GM23338 (cell line): ENCODE data around the gene OR52W1. TPM values are rescaled to one million over a fixed set of nuclear protein-coding genes. Genes with fewer than 3 reads are reported as not detected.

Source experiments
- ATAC-seq: fragments of 200-7000 bp; cut with Tn5 transposase; 3 replicates; pipeline ENCODE4 v1.9.1; 2020
- DNase-seq: peaks from one replicate; pipeline ENCODE4 v3.0.0-alpha.2; 2015; ENCODE audit warnings: low spot score
- H2AFZ ChIP-seq: fragments of 200-600 bp; sonication (generic); 2 replicates; pipeline ENCODE4 v1.8.0; 2016; ENCODE audit warnings: antibody characterized with exemption, mild to moderate bottlenecking, moderate library complexity
- H3F3A ChIP-seq: fragments of 200-600 bp; sonication (generic); replicated peaks from 2 replicates; pipeline ENCODE4 v1.8.0; 2017; ENCODE audit warnings: antibody characterized with exemption, mixed run types, low read depth
- H3K27ac ChIP-seq: fragments of 200-600 bp; sonication (generic); 2 replicates; pipeline ENCODE4 v1.6.1; 2016; ENCODE audit warnings: low read depth
- H3K27me3 ChIP-seq: fragments of 200-600 bp; sonication (generic); 2 replicates; pipeline ENCODE4 v1.8.0; 2016; ENCODE audit warnings: mild to moderate bottlenecking, mixed run types, moderate library complexity; ENCODE audit not compliant: insufficient read depth
- H3K36me3 ChIP-seq: fragments of 200-600 bp; sonication (generic); 2 replicates; pipeline ENCODE4 v1.8.0; 2016; ENCODE audit warnings: mild to moderate bottlenecking; ENCODE audit not compliant: insufficient read depth
- H3K4me1 ChIP-seq: fragments of 200-600 bp; sonication (generic); 2 replicates; pipeline ENCODE4 v1.8.0; 2016; ENCODE audit warnings: mild to moderate bottlenecking, moderate library complexity; ENCODE audit not compliant: insufficient read depth
- H3K4me2 ChIP-seq: fragments of 200-600 bp; sonication (generic); 2 replicates; pipeline ENCODE4 v1.7.1; 2017; ENCODE audit warnings: mixed run types
- H3K4me3 ChIP-seq: fragments of 200-600 bp; sonication (generic); 2 replicates; pipeline ENCODE4 v1.6.1; 2016; ENCODE audit warnings: mixed run types
- H3K79me2 ChIP-seq: fragments of 200-600 bp; sonication (generic); replicated peaks from 2 replicates; pipeline ENCODE4 v1.8.0; 2017; ENCODE audit warnings: mild to moderate bottlenecking; ENCODE audit not compliant: insufficient read depth
- H3K9me2 ChIP-seq: fragments of 200-600 bp; sonication (generic); 2 replicates; pipeline ENCODE4 v1.8.0; 2017; ENCODE audit not compliant: insufficient read depth
- H4K20me1 ChIP-seq: fragments of 200-600 bp; sonication (generic); replicated peaks from 2 replicates; pipeline ENCODE4 v1.8.0; 2017; ENCODE audit warnings: mild to moderate bottlenecking; ENCODE audit not compliant: insufficient read depth
- H3K27ac Mint-ChIP-seq: 2 replicates; pipeline ENCODE4 v1.8.0; 2020; ENCODE audit warnings: inconsistent platforms, mild to moderate bottlenecking, moderate library complexity, mixed read lengths
- H3K27me3 Mint-ChIP-seq: 3 replicates; pipeline ENCODE4 v1.8.0; 2022; ENCODE audit warnings: low read depth, mild to moderate bottlenecking, moderate library complexity, mixed read lengths, inconsistent platforms; ENCODE audit not compliant: insufficient read depth, poor library complexity
- H3K36me3 Mint-ChIP-seq: 3 replicates; pipeline ENCODE4 v1.8.0; 2021; ENCODE audit warnings: low read depth, mild to moderate bottlenecking, inconsistent platforms, moderate library complexity, mixed read lengths
- H3K4me1 Mint-ChIP-seq: 3 replicates; pipeline ENCODE4 v1.8.0; 2020; ENCODE audit warnings: mild to moderate bottlenecking, inconsistent platforms, mixed read lengths
- H3K4me3 Mint-ChIP-seq: 3 replicates; pipeline ENCODE4 v1.8.0; 2021; ENCODE audit warnings: moderate library complexity, mild to moderate bottlenecking, inconsistent platforms, mixed read lengths
- H3K9me3 Mint-ChIP-seq: 3 replicates; pipeline ENCODE4 v1.8.0; 2020; ENCODE audit warnings: moderate library complexity, mild to moderate bottlenecking, inconsistent platforms, mixed read lengths
- CREB1 ChIP-seq: fragments of 250-450 bp; sonication (Bioruptor Pico); IDR thresholded peaks from 2 replicates; pipeline ENCODE4 v1.5.0; 2020; ENCODE audit warnings: low read depth, mild to moderate bottlenecking, moderate library complexity
- EZH2 ChIP-seq: fragments of 200-600 bp; sonication (generic); IDR thresholded peaks from one replicate; pipeline ENCODE4 v1.8.0; 2017; ENCODE audit warnings: antibody characterized with exemption, mild to moderate bottlenecking, low read depth; ENCODE audit not compliant: unreplicated experiment
- EZH2phosphoT487 ChIP-seq: fragments of 200-600 bp; sonication (generic); IDR thresholded peaks from one replicate; pipeline ENCODE4 v1.8.1; 2018; ENCODE audit warnings: antibody characterized with exemption; ENCODE audit not compliant: unreplicated experiment
- JUNB ChIP-seq: IDR thresholded peaks from one replicate; pipeline ENCODE4 v1.6.1; 2016; ENCODE audit warnings: antibody characterized with exemption; ENCODE audit not compliant: unreplicated experiment
- NANOG ChIP-seq: IDR thresholded peaks from 2 replicates; pipeline ENCODE4 v1.6.1; 2016; ENCODE audit warnings: antibody characterized with exemption, borderline replicate concordance
- POLR2AphosphoS5 ChIP-seq: IDR thresholded peaks from 2 replicates; pipeline ENCODE4 v1.6.1; 2016; ENCODE audit warnings: antibody characterized with exemption, low read depth
- STAT1 ChIP-seq: IDR thresholded peaks from one replicate; pipeline ENCODE4 v1.6.1; 2016; ENCODE audit warnings: antibody characterized with exemption; ENCODE audit not compliant: unreplicated experiment
- ZNF114 ChIP-seq: fragments of 250-450 bp; sonication (Bioruptor Pico); IDR thresholded peaks from 2 replicates; pipeline ENCODE4 v1.5.0; 2020; ENCODE audit warnings: mild to moderate bottlenecking, moderate library complexity
- ZNF331 ChIP-seq: fragments of 250-450 bp; sonication (Bioruptor Pico); IDR thresholded peaks from 2 replicates; pipeline ENCODE4 v1.5.0; 2020; ENCODE audit warnings: low read depth, mild to moderate bottlenecking, moderate library complexity
- polyA plus RNA-seq: library from polyadenylated mRNA; unstranded; fragments of >200 nt; fragmentation: Nextera tagmentation; extraction: Ambion mirVana; gene quantifications from 2 replicates; pipeline ENCODE4 v1.2.1, GENCODE V29; 2016
- total RNA-seq: library from RNA; depleted of rRNA; stranded (reverse); fragments of >200 nt; shearing (Covaris generic); gene quantifications from 2 replicates; pipeline ENCODE4 v1.2.3, GENCODE V29; 2014
- TF ChIP-seq, protein P1 (sequence below), 2 experiments: fragments of 200-600 bp in 1 of 2; sonication (generic) in 1 of 2; conservative IDR thresholded peaks; 2 replicates each; pipeline versions ENCODE4 v1.5.1 to v1.6.1; 2016 to 2017; ENCODE audit warnings: antibody characterized with exemption in 2 of 2, low read depth in 2 of 2, mild to moderate bottlenecking in 2 of 2, moderate library complexity in 1 of 2
- TF ChIP-seq, protein P2 (sequence below): IDR thresholded peaks from 2 replicates; pipeline ENCODE4 v1.6.1; 2016; ENCODE audit warnings: antibody characterized with exemption
- TF ChIP-seq, protein P3 (sequence below): IDR thresholded peaks from one replicate; pipeline ENCODE4 v1.6.1; 2018; ENCODE audit warnings: antibody characterized with exemption; ENCODE audit not compliant: unreplicated experiment

Gene OR52W1
- total and polyA plus RNA-seq, 2 experiments from 2014 or later = not detected

DNA sequence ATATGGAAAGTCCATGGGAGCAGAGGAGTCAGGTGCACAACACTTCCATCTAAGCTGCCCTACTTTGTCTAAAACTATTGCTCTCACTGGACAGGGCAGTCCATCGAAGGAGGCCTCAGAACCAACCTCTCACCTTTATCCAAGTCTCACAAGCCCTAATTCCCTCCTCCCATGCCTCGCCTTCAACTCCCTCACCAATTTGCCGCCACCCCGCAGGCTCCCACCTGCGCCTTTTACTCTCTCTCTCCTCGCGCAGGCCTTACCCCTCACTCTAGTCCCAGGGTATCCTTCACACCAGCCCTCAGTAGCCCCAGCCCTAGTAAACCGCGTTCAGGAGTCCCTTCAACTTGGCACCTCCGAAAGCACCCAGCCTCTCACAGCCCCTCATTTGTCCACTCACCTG, 35.0 kb downstream of the OR52W1 start (continued):
- no peak for TF ChIP-seq JUNB
- TF ChIP-seq ZNF114 (CRISPR knock-in tag) = no peak
- no peak for TF ChIP-seq EZH2
- TF ChIP-seq CREB1 (CRISPR knock-in tag) = no peak
- TF ChIP-seq, protein P1, sequence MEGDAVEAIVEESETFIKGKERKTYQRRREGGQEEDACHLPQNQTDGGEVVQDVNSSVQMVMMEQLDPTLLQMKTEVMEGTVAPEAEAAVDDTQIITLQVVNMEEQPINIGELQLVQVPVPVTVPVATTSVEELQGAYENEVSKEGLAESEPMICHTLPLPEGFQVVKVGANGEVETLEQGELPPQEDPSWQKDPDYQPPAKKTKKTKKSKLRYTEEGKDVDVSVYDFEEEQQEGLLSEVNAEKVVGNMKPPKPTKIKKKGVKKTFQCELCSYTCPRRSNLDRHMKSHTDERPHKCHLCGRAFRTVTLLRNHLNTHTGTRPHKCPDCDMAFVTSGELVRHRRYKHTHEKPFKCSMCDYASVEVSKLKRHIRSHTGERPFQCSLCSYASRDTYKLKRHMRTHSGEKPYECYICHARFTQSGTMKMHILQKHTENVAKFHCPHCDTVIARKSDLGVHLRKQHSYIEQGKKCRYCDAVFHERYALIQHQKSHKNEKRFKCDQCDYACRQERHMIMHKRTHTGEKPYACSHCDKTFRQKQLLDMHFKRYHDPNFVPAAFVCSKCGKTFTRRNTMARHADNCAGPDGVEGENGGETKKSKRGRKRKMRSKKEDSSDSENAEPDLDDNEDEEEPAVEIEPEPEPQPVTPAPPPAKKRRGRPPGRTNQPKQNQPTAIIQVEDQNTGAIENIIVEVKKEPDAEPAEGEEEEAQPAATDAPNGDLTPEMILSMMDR (conservative IDR thresholded peaks at IDR 0.05; ENCODE audit: low read depth in 2 of 2) = no peak
- no peak for TF ChIP-seq STAT1
- TF ChIP-seq POLR2AphosphoS5 = no peak
- no peak for TF ChIP-seq NANOG
- TF ChIP-seq, protein P2, sequence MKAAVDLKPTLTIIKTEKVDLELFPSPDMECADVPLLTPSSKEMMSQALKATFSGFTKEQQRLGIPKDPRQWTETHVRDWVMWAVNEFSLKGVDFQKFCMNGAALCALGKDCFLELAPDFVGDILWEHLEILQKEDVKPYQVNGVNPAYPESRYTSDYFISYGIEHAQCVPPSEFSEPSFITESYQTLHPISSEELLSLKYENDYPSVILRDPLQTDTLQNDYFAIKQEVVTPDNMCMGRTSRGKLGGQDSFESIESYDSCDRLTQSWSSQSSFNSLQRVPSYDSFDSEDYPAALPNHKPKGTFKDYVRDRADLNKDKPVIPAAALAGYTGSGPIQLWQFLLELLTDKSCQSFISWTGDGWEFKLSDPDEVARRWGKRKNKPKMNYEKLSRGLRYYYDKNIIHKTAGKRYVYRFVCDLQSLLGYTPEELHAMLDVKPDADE = no peak
- TF ChIP-seq, protein P3, sequence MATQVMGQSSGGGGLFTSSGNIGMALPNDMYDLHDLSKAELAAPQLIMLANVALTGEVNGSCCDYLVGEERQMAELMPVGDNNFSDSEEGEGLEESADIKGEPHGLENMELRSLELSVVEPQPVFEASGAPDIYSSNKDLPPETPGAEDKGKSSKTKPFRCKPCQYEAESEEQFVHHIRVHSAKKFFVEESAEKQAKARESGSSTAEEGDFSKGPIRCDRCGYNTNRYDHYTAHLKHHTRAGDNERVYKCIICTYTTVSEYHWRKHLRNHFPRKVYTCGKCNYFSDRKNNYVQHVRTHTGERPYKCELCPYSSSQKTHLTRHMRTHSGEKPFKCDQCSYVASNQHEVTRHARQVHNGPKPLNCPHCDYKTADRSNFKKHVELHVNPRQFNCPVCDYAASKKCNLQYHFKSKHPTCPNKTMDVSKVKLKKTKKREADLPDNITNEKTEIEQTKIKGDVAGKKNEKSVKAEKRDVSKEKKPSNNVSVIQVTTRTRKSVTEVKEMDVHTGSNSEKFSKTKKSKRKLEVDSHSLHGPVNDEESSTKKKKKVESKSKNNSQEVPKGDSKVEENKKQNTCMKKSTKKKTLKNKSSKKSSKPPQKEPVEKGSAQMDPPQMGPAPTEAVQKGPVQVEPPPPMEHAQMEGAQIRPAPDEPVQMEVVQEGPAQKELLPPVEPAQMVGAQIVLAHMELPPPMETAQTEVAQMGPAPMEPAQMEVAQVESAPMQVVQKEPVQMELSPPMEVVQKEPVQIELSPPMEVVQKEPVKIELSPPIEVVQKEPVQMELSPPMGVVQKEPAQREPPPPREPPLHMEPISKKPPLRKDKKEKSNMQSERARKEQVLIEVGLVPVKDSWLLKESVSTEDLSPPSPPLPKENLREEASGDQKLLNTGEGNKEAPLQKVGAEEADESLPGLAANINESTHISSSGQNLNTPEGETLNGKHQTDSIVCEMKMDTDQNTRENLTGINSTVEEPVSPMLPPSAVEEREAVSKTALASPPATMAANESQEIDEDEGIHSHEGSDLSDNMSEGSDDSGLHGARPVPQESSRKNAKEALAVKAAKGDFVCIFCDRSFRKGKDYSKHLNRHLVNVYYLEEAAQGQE = no peak

DNA sequence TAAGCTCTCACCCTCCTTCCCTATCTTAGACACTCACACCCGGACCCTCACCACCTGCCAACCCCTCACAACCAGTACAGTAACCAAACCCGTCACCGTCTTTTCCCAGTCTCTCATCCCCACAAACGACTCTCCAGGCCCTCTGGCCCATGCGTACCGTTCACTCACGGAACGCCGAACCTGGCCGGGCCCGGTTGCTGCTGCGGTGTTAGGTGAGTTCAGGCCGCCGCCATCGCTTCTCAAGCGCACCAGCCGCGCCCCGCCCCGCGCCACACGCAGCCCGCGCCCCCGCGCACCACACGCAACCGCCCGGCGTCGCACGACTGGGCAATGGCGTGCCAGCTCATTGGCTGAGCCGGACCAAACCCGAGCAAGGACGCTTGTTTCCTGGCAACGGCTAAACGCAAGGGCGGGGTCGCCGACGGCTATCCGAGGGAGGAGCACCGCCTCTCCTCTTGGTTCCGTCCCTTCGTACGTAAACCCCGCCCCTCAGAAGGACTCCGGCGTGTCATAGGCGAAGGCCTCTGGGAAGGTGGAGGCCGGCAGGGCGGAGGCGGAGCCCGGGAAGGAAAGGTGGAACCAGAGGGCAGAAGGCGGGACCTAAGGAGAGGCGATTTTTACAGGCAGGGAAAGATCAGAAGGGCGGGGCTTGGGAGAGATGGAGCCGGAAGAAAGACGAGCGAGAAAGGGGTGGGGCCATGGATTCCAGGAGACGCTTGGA, 35.5 kb downstream of the OR52W1 start, which contains the start of gene FHIP1B:
TSS of gene FHIP1B (minus strand) at position 250 of the 721 bp plus-strand sequence. CDS start 10,120 bp downstream, outside the sequence.
- no peaks in the 10 kb centered on the region for H3K27me3 ChIP-seq
- peak within 1 kb of the TSS; percentile 94 for H3K4me3 ChIP-seq
- no peaks in the 10 kb centered on the region for H3K9me2 ChIP-seq
- H3K4me2 ChIP-seq = peak within 1 kb of the TSS; percentile 98
- H3K27ac ChIP-seq = peak within 1 kb of the TSS; percentile 55; the same call in 1 of the 2 replicates
- H3K4me3 Mint-ChIP-seq = peak within 1 kb of the TSS; percentile 99
- peak within 1 kb of the TSS; percentile 97 for H3K27ac Mint-ChIP-seq
- peaks cover 12% of the 10 kb centered on the region for H3K4me1 Mint-ChIP-seq
- no peaks in the 10 kb centered on the region for H3K9me3 Mint-ChIP-seq
- peaks cover 20% of the 10 kb centered on the region for H4K20me1 ChIP-seq
- no peaks in the 10 kb centered on the region for H3K36me3 ChIP-seq
- H3F3A ChIP-seq = no peaks in the 10 kb centered on the region
- peaks cover 3% of the 10 kb centered on the region for H3K4me1 ChIP-seq
- H3K79me2 ChIP-seq = peaks cover 37% of the 10 kb centered on the region
- ATAC-seq (peak; percentile 93), DNase-seq (peak; percentile 100)
- peaks cover 6% of the 10 kb centered on the region for H3K27me3 Mint-ChIP-seq
- H3K36me3 Mint-ChIP-seq = no peaks in the 10 kb centered on the region
- peak within 1 kb of the TSS; percentile 92 for H2AFZ ChIP-seq
- no peak for TF ChIP-seq STAT1
- TF ChIP-seq ZNF114 (CRISPR knock-in tag) = no peak
- TF ChIP-seq NANOG = no peak
- TF ChIP-seq, protein P3 = no peak
- peak; percentile 69; the same call in 1 of the 2 replicates for TF ChIP-seq CREB1 (CRISPR knock-in tag)
- TF ChIP-seq POLR2AphosphoS5 = peak; percentile 82
- no peak for TF ChIP-seq ZNF331
- TF ChIP-seq JUNB = no peak
- no peak for TF ChIP-seq EZH2
- no peak for TF ChIP-seq EZH2phosphoT487
